Gastroesophageal sphincter (tissue), 3 donors: ENCODE results near the gene WDHD1.

Source experiments
- POLR2AphosphoS5 ChIP-seq: sonication (generic); formaldehyde crosslinking; IDR thresholded peaks from one replicate; pipeline ENCODE4 v1.6.1; 2017; ENCODE audit warnings: antibody characterized with exemption
- TF ChIP-seq, protein P1 (sequence below), 4 experiments: fragments of 200-600 bp in 2 of 4; fragments of 450-650 bp in 2 of 4; sonication (generic) in 1 of 4; IDR thresholded peaks; one replicate each; pipeline ENCODE4 v1.5.1; 2017 to 2019; ENCODE audit warnings: antibody characterized with exemption in 4 of 4, mild to moderate bottlenecking in 2 of 4, moderate library complexity in 2 of 4

DNA sequence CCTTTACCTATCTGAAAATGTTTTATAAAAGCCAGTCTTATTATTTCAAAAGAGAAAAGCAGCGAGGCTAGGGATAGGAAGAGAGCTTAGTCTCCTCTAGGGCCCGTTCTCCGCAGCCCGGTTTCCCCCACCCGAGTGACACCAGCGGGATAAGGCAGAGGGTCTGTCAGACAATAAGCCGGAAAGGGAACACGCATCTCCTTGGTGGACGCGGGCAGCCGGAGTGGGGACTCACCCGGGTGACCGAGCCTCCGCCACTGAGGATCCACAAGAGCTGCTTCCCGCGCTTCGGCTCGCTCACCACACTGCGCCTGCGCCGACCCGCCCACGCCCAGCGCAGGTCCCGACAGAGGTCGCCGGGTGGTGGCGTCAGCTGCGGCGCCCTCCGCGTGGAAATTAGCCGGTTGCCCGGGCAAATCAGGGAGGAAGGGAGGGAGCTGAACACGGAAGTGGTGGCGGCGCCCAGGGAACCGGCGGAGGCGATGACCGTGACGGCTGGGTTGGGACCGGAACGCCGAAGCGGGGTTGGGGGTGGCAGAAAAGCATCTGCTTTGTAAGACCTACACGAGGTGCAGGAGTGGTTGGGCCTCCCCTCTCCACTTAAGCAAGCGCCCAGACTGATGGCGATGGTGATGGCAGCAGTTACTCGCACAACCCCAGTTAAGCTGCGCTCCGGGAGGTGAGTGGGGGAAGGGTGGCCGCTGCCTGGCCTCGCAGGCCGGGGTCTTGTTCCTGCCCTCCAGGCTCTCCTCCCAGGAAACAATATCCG, at the start of gene WDHD1, which contains the start of gene SOCS4:
- TF ChIP-seq, protein P1, sequence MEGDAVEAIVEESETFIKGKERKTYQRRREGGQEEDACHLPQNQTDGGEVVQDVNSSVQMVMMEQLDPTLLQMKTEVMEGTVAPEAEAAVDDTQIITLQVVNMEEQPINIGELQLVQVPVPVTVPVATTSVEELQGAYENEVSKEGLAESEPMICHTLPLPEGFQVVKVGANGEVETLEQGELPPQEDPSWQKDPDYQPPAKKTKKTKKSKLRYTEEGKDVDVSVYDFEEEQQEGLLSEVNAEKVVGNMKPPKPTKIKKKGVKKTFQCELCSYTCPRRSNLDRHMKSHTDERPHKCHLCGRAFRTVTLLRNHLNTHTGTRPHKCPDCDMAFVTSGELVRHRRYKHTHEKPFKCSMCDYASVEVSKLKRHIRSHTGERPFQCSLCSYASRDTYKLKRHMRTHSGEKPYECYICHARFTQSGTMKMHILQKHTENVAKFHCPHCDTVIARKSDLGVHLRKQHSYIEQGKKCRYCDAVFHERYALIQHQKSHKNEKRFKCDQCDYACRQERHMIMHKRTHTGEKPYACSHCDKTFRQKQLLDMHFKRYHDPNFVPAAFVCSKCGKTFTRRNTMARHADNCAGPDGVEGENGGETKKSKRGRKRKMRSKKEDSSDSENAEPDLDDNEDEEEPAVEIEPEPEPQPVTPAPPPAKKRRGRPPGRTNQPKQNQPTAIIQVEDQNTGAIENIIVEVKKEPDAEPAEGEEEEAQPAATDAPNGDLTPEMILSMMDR (IDR thresholded peaks at IDR 0.05), result peak in 3 of 4 experiments; percentile 20 to 48 (median 32)
- TF ChIP-seq POLR2AphosphoS5, result peak; percentile 83
